H1 (cell line): ENCODE measurements around the gene SAPCD1. TPM values are rescaled to one million over a fixed set of nuclear protein-coding genes. Genes with fewer than 3 reads are reported as not detected.
A peak's percentile ranks its signal among the peaks of the same experiment; 100 is the strongest.

Source experiments
- CTCF ChIA-PET: fragments of 300-600 bp; sonication (Branson Sonifier 250); formaldehyde crosslinking; loops from one replicate; lab custom pipeline; 2021; ENCODE audit not compliant: partially characterized antibody; lab: Charles Lee
- POLR2A ChIA-PET: fragments of 300-600 bp; sonication (Branson Sonifier 250); formaldehyde crosslinking; loops from one replicate; lab custom pipeline; 2021; ENCODE audit warnings: inconsistent platforms; ENCODE audit not compliant: partially characterized antibody; lab: Charles Lee
- DNase-seq, 2 experiments: peaks; one replicate each; pipeline versions ENCODE4 v3.0.0 to v3.0.0-alpha.2; 2010 to 2022; ENCODE audit warnings: low spot score in 2 of 2, low read depth in 1 of 2, mixed read lengths in 1 of 2
- FAIRE-seq: peaks from 2 replicates; lab custom pipeline; 2011; peaks lifted over from hg19 to GRCh38; lab: Jason Lieb, UNC
- H2AFZ ChIP-seq: 2 replicates; pipeline ENCODE4 v1.8.1; 2012; ENCODE audit warnings: low read length, inconsistent platforms
- H2AK5ac ChIP-seq: 2 replicates; pipeline ENCODE4 v1.6.1; 2013; ENCODE audit warnings: low read depth, low read length
- H2BK120ac ChIP-seq: replicated peaks from 2 replicates; pipeline ENCODE3; 2013; ENCODE audit warnings: low read depth, low read length, inconsistent platforms
- H2BK12ac ChIP-seq: 2 replicates; pipeline ENCODE4 v1.6.1; 2013; ENCODE audit warnings: low read depth, low read length
- H2BK15ac ChIP-seq: 2 replicates; pipeline ENCODE4 v1.6.1; 2013; ENCODE audit warnings: low read length
- H2BK20ac ChIP-seq: 2 replicates; pipeline ENCODE4 v1.6.1; 2013; ENCODE audit warnings: low read length
- H2BK5ac ChIP-seq: 2 replicates; pipeline ENCODE4 v1.6.1; 2013; ENCODE audit warnings: low read depth, low read length
- H3K14ac ChIP-seq: 2 replicates; pipeline ENCODE4 v1.6.1; 2013; ENCODE audit warnings: inconsistent platforms; ENCODE audit not compliant: insufficient read length
- H3K18ac ChIP-seq: 2 replicates; pipeline ENCODE4 v1.6.1; 2013; ENCODE audit warnings: low read length; ENCODE audit errors: extremely low read depth
- H3K23ac ChIP-seq: 2 replicates; pipeline ENCODE4 v1.6.1; 2013; ENCODE audit warnings: inconsistent platforms; ENCODE audit not compliant: insufficient read length
- H3K23me2 ChIP-seq: 2 replicates; pipeline ENCODE4 v1.6.1; 2013; ENCODE audit warnings: low read depth, low read length
- H3K27ac ChIP-seq: 2 replicates; pipeline ENCODE4 v1.6.1; 2011; ENCODE audit warnings: low read depth, low read length, inconsistent platforms
- H3K27me3 ChIP-seq, 4 experiments: replicated peaks in 1 of 4; 1 replicate in 1 of 4; 2 replicates in 3 of 4; pipeline versions ENCODE4 v1.6.1 to v1.8.1; 2011 to 2013; ENCODE audit warnings: low read length in 3 of 4, mild to moderate bottlenecking in 3 of 4, inconsistent platforms in 2 of 4, mixed read lengths in 2 of 4, moderate library complexity in 1 of 4; ENCODE audit not compliant: control insufficient read depth in 3 of 4, insufficient read depth in 3 of 4; ENCODE audit errors: extremely low read depth in 1 of 4
- H3K36me3 ChIP-seq, 4 experiments: 2 replicates each; pipeline versions ENCODE4 v1.6.1 to v1.8.1; 2011 to 2013; ENCODE audit warnings: mild to moderate bottlenecking in 4 of 4, low read length in 3 of 4, moderate library complexity in 2 of 4, control low read depth in 1 of 4, inconsistent platforms in 1 of 4; ENCODE audit not compliant: insufficient read depth in 4 of 4, control insufficient read depth in 2 of 4
- H3K4ac ChIP-seq: replicated peaks from 2 replicates; pipeline ENCODE3; 2013; ENCODE audit warnings: low read length, low read depth, mixed read lengths, inconsistent platforms; ENCODE audit not compliant: insufficient read length
- H3K4me1 ChIP-seq, 4 experiments: replicated peaks in 1 of 4; 1 replicate in 1 of 4; 2 replicates in 3 of 4; pipeline versions ENCODE4 v1.6.1 to v1.8.1; 2011 to 2013; ENCODE audit warnings: low read length in 3 of 4, inconsistent platforms in 2 of 4, mixed read lengths in 1 of 4; ENCODE audit not compliant: insufficient read depth in 4 of 4, control insufficient read depth in 3 of 4
- H3K4me2 ChIP-seq, 2 experiments: 2 replicates each; pipeline versions ENCODE4 v1.6.1 to v1.8.1; 2011 to 2013; ENCODE audit warnings: low read depth in 2 of 2, low read length in 2 of 2, control low read depth in 1 of 2, inconsistent platforms in 1 of 2, mild to moderate bottlenecking in 1 of 2; ENCODE audit not compliant: insufficient read depth in 1 of 2
- H3K4me3 ChIP-seq, 4 experiments: fragments of 200-600, 300-600 bp in 1 of 4; sonication (generic), shearing (Covaris generic), sonication (Bioruptor Twin) in 1 of 4; 2 replicates each; pipeline versions ENCODE4 v1.5.1 to v1.8.1; 2011 to 2016; ENCODE audit warnings: low read length in 4 of 4, low read depth in 3 of 4, control low read depth in 2 of 4, inconsistent platforms in 2 of 4, mild to moderate bottlenecking in 2 of 4, mixed read lengths in 1 of 4, moderate library complexity in 1 of 4; ENCODE audit not compliant: insufficient read depth in 2 of 4; ENCODE audit errors: extremely low read depth in 1 of 4
- H3K56ac ChIP-seq: replicated peaks from 2 replicates; pipeline ENCODE3; 2013; ENCODE audit warnings: low read depth, mild to moderate bottlenecking, mixed read lengths, low read length, inconsistent platforms; ENCODE audit not compliant: insufficient read length
- H3K79me1 ChIP-seq: 2 replicates; pipeline ENCODE4 v1.6.1; 2013; ENCODE audit warnings: low read depth, low read length, control low read depth
- H3K79me2 ChIP-seq, 2 experiments: 2 replicates each; pipeline versions ENCODE4 v1.6.1 to v1.8.1; 2012 to 2013; ENCODE audit warnings: low read length in 2 of 2, mild to moderate bottlenecking in 2 of 2, inconsistent platforms in 1 of 2; ENCODE audit not compliant: insufficient read depth in 2 of 2, control insufficient read depth in 1 of 2
- H3K9ac ChIP-seq, 4 experiments: replicated peaks in 1 of 4; 1 replicate in 1 of 4; 2 replicates in 3 of 4; pipeline versions ENCODE4 v1.6.1 to v1.8.1; 2011 to 2013; ENCODE audit warnings: low read depth in 3 of 4, low read length in 3 of 4, control low read depth in 2 of 4, mild to moderate bottlenecking in 2 of 4, moderate library complexity in 2 of 4, inconsistent platforms in 1 of 4; ENCODE audit errors: extremely low read depth in 1 of 4
- H3K9me3 ChIP-seq, 2 experiments: 2 replicates each; pipeline versions ENCODE4 v1.6.1 to v1.8.1; 2012 to 2013; ENCODE audit warnings: mild to moderate bottlenecking in 2 of 2, moderate library complexity in 2 of 2, control low read depth in 1 of 2, inconsistent platforms in 1 of 2, low read depth in 1 of 2, low read length in 1 of 2, mixed read lengths in 1 of 2; ENCODE audit not compliant: insufficient read depth in 2 of 2
- H4K20me1 ChIP-seq, 2 experiments: replicated peaks in 1 of 2; 2 replicates each; pipeline versions ENCODE3 to v1.8.1; 2011 to 2013; ENCODE audit warnings: inconsistent platforms in 2 of 2, low read length in 2 of 2, mild to moderate bottlenecking in 1 of 2; ENCODE audit not compliant: insufficient read depth in 2 of 2, control insufficient read depth in 1 of 2
- H4K5ac ChIP-seq: 2 replicates; pipeline ENCODE4 v1.6.1; 2013; ENCODE audit warnings: low read length, low read depth, mixed read lengths, inconsistent platforms; ENCODE audit not compliant: insufficient read length
- H4K8ac ChIP-seq: 2 replicates; pipeline ENCODE4 v1.8.0; 2013; ENCODE audit warnings: mild to moderate bottlenecking, moderate library complexity, low read length, inconsistent platforms; ENCODE audit not compliant: insufficient read depth; ENCODE audit errors: extremely low read depth
- H4K91ac ChIP-seq: replicated peaks from 2 replicates; pipeline ENCODE3; 2013; ENCODE audit warnings: low read length, mixed read lengths, inconsistent platforms; ENCODE audit not compliant: insufficient read length
- ASH2L ChIP-seq: fragments of 200-600, 300-600 bp; sonication (generic); IDR thresholded peaks from one replicate; pipeline ENCODE4 v1.7.1; 2017; ENCODE audit warnings: low read length
- CHD1 ChIP-seq: IDR thresholded peaks from 2 replicates; pipeline ENCODE4 v1.6.1; 2012; ENCODE audit warnings: low read depth, low read length, improper control_type of control experiment
- EGR1 ChIP-seq: IDR thresholded peaks from 2 replicates; pipeline ENCODE4 v1.6.1; 2011; ENCODE audit warnings: low read depth, low read length, borderline replicate concordance
- JUN ChIP-seq: IDR thresholded peaks from 2 replicates; pipeline ENCODE4 v1.6.1; 2011; ENCODE audit warnings: low read depth, mild to moderate bottlenecking, improper control_type of control experiment, low read length
- JUND ChIP-seq: IDR thresholded peaks from 2 replicates; pipeline ENCODE4 v1.6.1; 2011; ENCODE audit warnings: mild to moderate bottlenecking, improper control_type of control experiment, low read length
- POLR2AphosphoS5 ChIP-seq: IDR thresholded peaks from 2 replicates; pipeline ENCODE4 v1.6.1; 2011; ENCODE audit warnings: low read depth, low read length
- RAD21 ChIP-seq, 2 experiments: IDR thresholded peaks in 1 of 2; conservative IDR thresholded peaks in 1 of 2; 2 replicates each; pipeline ENCODE4 v1.6.1; 2011; ENCODE audit warnings: low read depth in 2 of 2, low read length in 2 of 2, improper control_type of control experiment in 1 of 2, inconsistent platforms in 1 of 2, mild to moderate bottlenecking in 1 of 2, moderate library complexity in 1 of 2
- SP1 ChIP-seq: IDR thresholded peaks from 2 replicates; pipeline ENCODE4 v1.6.1; 2011; ENCODE audit warnings: low read depth, low read length
- TAF1 ChIP-seq: IDR thresholded peaks from 2 replicates; pipeline ENCODE4 v1.6.1; 2011; ENCODE audit warnings: mild to moderate bottlenecking, low read depth, low read length
- WGBS, 2 experiments: shearing (Covaris generic) in 1 of 2; methylation state at CpG; one replicate each; pipeline versions ENCODE4 v1.1.6 to v1.1.7; 2013 to 2015; ENCODE audit warnings: low lambda C conversion rate in 2 of 2, mixed read lengths in 2 of 2, inconsistent platforms in 1 of 2, low coverage in 1 of 2, missing lambda C conversion rate in 1 of 2; ENCODE audit not compliant: insufficient replicate concordance in 2 of 2, insufficient coverage in 1 of 2, insufficient read length in 1 of 2; ENCODE audit errors: extremely low coverage in 1 of 2, missing lambda C conversion rate in 1 of 2; 5-methylcytosine and 5-hydroxymethylcytosine counted together
- polyA plus RNA-seq, 7 experiments: library from polyadenylated mRNA; depleted of rRNA in 3 of 7; stranded (reverse) in 5 of 7; unstranded in 2 of 7; fragments of >200 nt in 5 of 7; fragments of 200-250 nt in 2 of 7; gene quantifications; 1 replicate in 5 of 7; 2 replicates in 1 of 7; 4 replicates in 1 of 7; pipeline versions ENCODE4 v1.2.1 to v1.2.3, GENCODE V29; 2011 to 2013; ENCODE audit warnings: missing spikeins in 2 of 7, mixed read lengths in 2 of 7
- total RNA-seq: library from RNA; stranded (reverse); fragmentation: NEBNext Ultra II Directional; extraction: Animal tissue kit (Norgen Biotek cat#: 25700); gene quantifications from 2 replicates; pipeline ENCODE4 v1.2.1, GENCODE V29; 2021

SAPCD1 gene
- total and polyA plus RNA-seq, 2 of the 8 experiments (the other 6 are each of a cell fraction or from before 2014, with no cell fraction given), result 3.1 to 5.9 TPM

- no peaks in the 10 kb centered on the region for H3K79me1 ChIP-seq
- DNase-seq, result no peak
- no peak overlapping the region for H2AFZ ChIP-seq
- H3K4me3 ChIP-seq, result no peak overlapping the region
- H4K91ac ChIP-seq, result no peak overlapping the region
- no peak overlapping the region for H2BK120ac ChIP-seq
- H2AK5ac ChIP-seq, result no peak overlapping the region
- no peaks in the 10 kb centered on the region for H3K9me3 ChIP-seq
- ChIA-PET CTCF (interaction anchor here (0.8 to 1.6 kb wide), 10 partner anchors 9 to 134 kb away, joined by 3 to 5 read pairs (median 3); partner anchors contain the start of genes CLIC1 and VWA7), POLR2A (interaction anchor here (0.6 to 1.6 kb wide), 10 partner anchors 11 to 103 kb away, joined by 3 to 12 read pairs (median 3); partner anchors contain the start of genes C6orf47, CLIC1, DDAH2 and MSH5)
- H2BK15ac ChIP-seq, result 0 out of 2 replicates have a peak overlapping the region, but pooled peaks have one; percentile 12
- H3K9ac ChIP-seq, result no peak overlapping the region
- no peak for FAIRE-seq
- 0 out of 2 replicates have a peak overlapping the region, but pooled peaks have one; percentile 32 for H3K27ac ChIP-seq
- no peak overlapping the region for H3K4ac ChIP-seq
- H2BK12ac ChIP-seq, result no peak overlapping the region
- H3K56ac ChIP-seq, result no peak overlapping the region
- no peaks in the 10 kb centered on the region for H3K79me2 ChIP-seq
- H3K18ac ChIP-seq, result no peak overlapping the region
- no peak overlapping the region for H2BK20ac ChIP-seq
- no peak overlapping the region for H3K14ac ChIP-seq
- H4K8ac ChIP-seq, result no peak overlapping the region; the same call in 1 of the 2 replicates
- H4K5ac ChIP-seq, result no peak overlapping the region
- no peaks in the 10 kb centered on the region for H4K20me1 ChIP-seq
- peaks cover 3% of the 10 kb centered on the region; the same call in 1 of the 2 replicates for H3K23me2 ChIP-seq
- no peaks in the 10 kb centered on the region for H3K27me3 ChIP-seq
- peaks cover 0 to 16% (median 1%) of the 10 kb centered on the region in 4 experiments; a peak in 3 of 8 replicates for H3K36me3 ChIP-seq
- H3K23ac ChIP-seq, result no peak overlapping the region
- H2BK5ac ChIP-seq, result no peak overlapping the region
- H3K4me2 ChIP-seq, result peak overlapping the region in 1 of 2 experiments; percentile 6; a peak in 1 of 4 replicates
- 67% methylated on average over 1 of the region's 1 CpG; no CpG with 5 or more reads in 1 of the 2 experiments for WGBS, 2 experiments
- peaks cover 0 to 11% (median under 1%) of the 10 kb centered on the region in 4 experiments; a peak in 4 of 7 replicates for H3K4me1 ChIP-seq
- TF ChIP-seq SP1 (0 out of 2 replicates have a peak, but pooled peaks have one; percentile 36), CHD1 (peak; percentile 57; the same call in 1 of the 2 replicates), EGR1 (no peak), JUND (peak; percentile 39; the same call in 1 of the 2 replicates), POLR2AphosphoS5 (no peak), TAF1 (0 out of 2 replicates have a peak, but pooled peaks have one; percentile 21), JUN (no peak), ASH2L (no peak), RAD21 (IDR thresholded peaks at IDR 0.05 in 1 of 2, conservative IDR thresholded peaks at IDR 0.05 in 1 of 2; ENCODE audit: low read depth in 2 of 2, low read length in 2 of 2) (peak in 1 of 2 experiments; percentile 9; a peak in 1 of 4 replicates)
Measured at GRCh38 chr6:31763619-31763940, 1.1 kb downstream of the SAPCD1 start.
